Measurements from ENCODE around the gene YARS2.

- TF ChIP-seq CTCF (IDR thresholded peaks at IDR 0.05), result no peak
- no peak for TF ChIP-seq EP300 (IDR thresholded peaks at IDR 0.05; ENCODE audit: low read depth)
- no peak for TF ChIP-seq POLR2AphosphoS5 (IDR thresholded peaks at IDR 0.05)
Measured at GRCh38 chr12:32734952-32735351, 20.7 kb downstream of the YARS2 start.

Measured in transverse colon (tissue), 4 donors.